ENCODE measurements around the gene AHNAK2.

GRCh38 chr14:104933746-104934733 lies 44.1 kb downstream of the AHNAK2 start:
- no peak for TF ChIP-seq EZH2 (IDR thresholded peaks at IDR 0.05; ENCODE audit: insufficient read depth, poor library complexity, severe bottlenecking)
- TF ChIP-seq EZH2phosphoT487 (IDR thresholded peaks at IDR 0.05; ENCODE audit: insufficient read depth, low read depth) = no peak
